Measurements from ENCODE around the gene VSIG10. TPM values are rescaled to one million over a fixed set of nuclear protein-coding genes. Genes with fewer than 3 reads are reported as not detected.

Gene VSIG10
- total RNA-seq, 1 donor from 2014 or later = 22.0 TPM

- no peak for DNase-seq (ENCODE audit: low read depth)
- Histone ChIP-seq H3K27me3 (ENCODE audit: control insufficient read depth, insufficient read depth, low read length) (no peaks in the 10 kb centered on the region), H3K4me3 (ENCODE audit: low read depth, low read length) (no peak overlapping the region), H3K36me3 (ENCODE audit: control insufficient read depth, insufficient read depth, low read length) (no peaks in the 10 kb centered on the region)
- TF ChIP-seq, protein P1, sequence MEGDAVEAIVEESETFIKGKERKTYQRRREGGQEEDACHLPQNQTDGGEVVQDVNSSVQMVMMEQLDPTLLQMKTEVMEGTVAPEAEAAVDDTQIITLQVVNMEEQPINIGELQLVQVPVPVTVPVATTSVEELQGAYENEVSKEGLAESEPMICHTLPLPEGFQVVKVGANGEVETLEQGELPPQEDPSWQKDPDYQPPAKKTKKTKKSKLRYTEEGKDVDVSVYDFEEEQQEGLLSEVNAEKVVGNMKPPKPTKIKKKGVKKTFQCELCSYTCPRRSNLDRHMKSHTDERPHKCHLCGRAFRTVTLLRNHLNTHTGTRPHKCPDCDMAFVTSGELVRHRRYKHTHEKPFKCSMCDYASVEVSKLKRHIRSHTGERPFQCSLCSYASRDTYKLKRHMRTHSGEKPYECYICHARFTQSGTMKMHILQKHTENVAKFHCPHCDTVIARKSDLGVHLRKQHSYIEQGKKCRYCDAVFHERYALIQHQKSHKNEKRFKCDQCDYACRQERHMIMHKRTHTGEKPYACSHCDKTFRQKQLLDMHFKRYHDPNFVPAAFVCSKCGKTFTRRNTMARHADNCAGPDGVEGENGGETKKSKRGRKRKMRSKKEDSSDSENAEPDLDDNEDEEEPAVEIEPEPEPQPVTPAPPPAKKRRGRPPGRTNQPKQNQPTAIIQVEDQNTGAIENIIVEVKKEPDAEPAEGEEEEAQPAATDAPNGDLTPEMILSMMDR (IDR thresholded peaks at IDR 0.05; ENCODE audit: insufficient read depth, low read length, poor library complexity, severe bottlenecking) = no peak
Observed at GRCh38 chr12:118068445-118068844, 35.4 kb downstream of the VSIG10 start.

DNA sequence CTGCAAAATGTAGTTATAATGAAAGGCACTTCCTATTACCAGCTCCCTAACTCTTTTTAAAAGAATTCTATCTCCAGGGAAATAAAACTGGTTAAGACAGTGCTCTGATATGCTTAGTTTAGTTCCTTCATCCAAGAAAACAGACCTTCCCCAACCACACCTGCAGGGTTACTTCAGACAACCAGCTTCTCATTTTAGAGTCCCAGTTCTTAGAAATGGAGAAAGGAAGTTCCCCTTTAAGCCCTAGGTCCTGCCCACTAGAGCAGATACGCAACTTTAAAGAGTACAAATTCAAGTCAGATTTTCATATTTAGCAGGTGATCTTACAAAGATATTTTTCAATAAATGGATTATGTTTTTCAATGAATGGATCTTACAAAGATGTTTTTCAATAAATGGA lies 38.4 kb downstream of the VSIG10 start:
- TF ChIP-seq, protein P1 (IDR thresholded peaks at IDR 0.05; ENCODE audit: insufficient read depth, low read length, poor library complexity, severe bottlenecking) = no peak
- Histone ChIP-seq H3K4me3 (ENCODE audit: low read depth, low read length) (no peak overlapping the region), H3K27me3 (ENCODE audit: control insufficient read depth, insufficient read depth, low read length) (no peaks in the 10 kb centered on the region)

GRCh38 chr12:118064608-118065007 lies 39.2 kb downstream of the VSIG10 start:
- no peak for DNase-seq (ENCODE audit: low read depth)
- H3K36me3 ChIP-seq (ENCODE audit: control insufficient read depth, insufficient read depth, low read length) = no peaks in the 10 kb centered on the region
- TF ChIP-seq, protein P1 (IDR thresholded peaks at IDR 0.05; ENCODE audit: insufficient read depth, low read length, poor library complexity, severe bottlenecking) = peak; percentile 28
- H3K4me3 ChIP-seq (ENCODE audit: low read depth, low read length) = no peak overlapping the region
- no peaks in the 10 kb centered on the region for H3K27me3 ChIP-seq (ENCODE audit: control insufficient read depth, insufficient read depth, low read length)

More for the DNA sequence above, 38.4 kb downstream of the VSIG10 start:
- no peak for DNase-seq (ENCODE audit: low read depth)
- no peaks in the 10 kb centered on the region for H3K36me3 ChIP-seq (ENCODE audit: control insufficient read depth, insufficient read depth, low read length)

GRCh38 chr12:118063576-118064391 lies 40.0 kb downstream of the VSIG10 start:
- Histone ChIP-seq H3K27me3 (ENCODE audit: control insufficient read depth, insufficient read depth, low read length) (no peaks in the 10 kb centered on the region), H3K4me3 (ENCODE audit: low read depth, low read length) (no peak overlapping the region), H3K36me3 (ENCODE audit: control insufficient read depth, insufficient read depth, low read length) (no peaks in the 10 kb centered on the region)
- TF ChIP-seq, protein P1 (IDR thresholded peaks at IDR 0.05; ENCODE audit: insufficient read depth, low read length, poor library complexity, severe bottlenecking) = no peak
- DNase-seq (ENCODE audit: low read depth) = no peak

GRCh38 chr12:118061873-118062843 lies 41.7 kb downstream of the VSIG10 start:
- H3K27me3 ChIP-seq (ENCODE audit: control insufficient read depth, insufficient read depth, low read length) = no peaks in the 10 kb centered on the region
- no peaks in the 10 kb centered on the region for H3K36me3 ChIP-seq (ENCODE audit: control insufficient read depth, insufficient read depth, low read length)
- H3K4me3 ChIP-seq (ENCODE audit: low read depth, low read length) = peak overlapping the region; percentile 73
- no peak for DNase-seq (ENCODE audit: low read depth)
- TF ChIP-seq, protein P1 (IDR thresholded peaks at IDR 0.05; ENCODE audit: insufficient read depth, low read length, poor library complexity, severe bottlenecking) = no peak

Data from kidney epithelial cell (primary cell).